ENCODE measurements around the gene C2CD2. TPM values are rescaled to one million over a fixed set of nuclear protein-coding genes. Genes with fewer than 3 reads are reported as not detected.

Gene C2CD2
- total and polyA plus RNA-seq, 10 of the 15 experiments (the other 5 are each of a cell fraction or from before 2014, with no cell fraction given): 2.2 to 30.9 (median 9.9) TPM

DNA sequence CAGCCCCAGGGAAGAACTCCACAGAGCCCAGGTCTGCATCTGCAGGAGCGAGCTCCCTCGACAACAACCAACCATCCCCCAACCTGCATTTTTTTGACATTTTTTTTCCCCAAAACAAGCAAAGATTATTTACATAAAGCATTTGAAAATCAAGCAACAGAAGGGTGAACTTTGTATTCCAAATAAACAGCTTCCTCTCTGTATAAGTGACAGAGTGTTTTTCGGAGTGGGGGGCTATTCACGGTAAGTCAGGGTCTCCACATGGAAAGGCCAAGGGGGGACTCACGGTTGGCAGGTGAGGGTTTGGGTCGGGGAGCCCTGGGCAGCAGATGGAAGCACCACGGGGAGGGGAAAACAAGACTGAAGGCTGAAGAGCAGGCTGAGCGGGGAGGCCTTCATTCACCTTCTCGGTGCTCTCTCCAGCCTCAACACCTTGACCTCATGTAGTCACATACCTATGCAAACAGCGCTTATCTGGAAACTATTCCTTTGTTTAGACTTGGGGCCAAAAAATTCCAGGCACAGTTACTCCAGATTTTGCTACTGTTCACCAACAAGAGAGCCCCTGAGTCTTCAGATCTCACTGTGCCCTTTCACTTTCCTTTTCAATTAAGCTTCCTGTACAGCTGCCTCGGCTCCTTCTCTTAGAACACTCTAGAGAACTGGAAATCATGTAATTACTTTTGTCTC is 27.6 kb downstream of the C2CD2 start:
- ChIA-PET SMC1A (ENCODE audit: uncharacterized antibody, unreplicated experiment) (interaction anchor here (0.6 to 5.3 kb wide), 20 partner anchors 11 to 251 kb away, joined by 3 to 51 read pairs (median 4); partner anchors contain the start of gene PRDM15), POLR2A (interaction anchor here (0.7 to 5.5 kb wide), 7 partner anchors 27 to 501 kb away, joined by 3 to 28 read pairs (median 4); partner anchors contain the start of gene PRDM15), RAD21 (ENCODE audit: unreplicated experiment) (interaction anchor here (0.7 to 2.9 kb wide), 16 partner anchors 26 to 194 kb away, joined by 3 to 11 read pairs (median 4); partner anchors contain the start of genes PRDM15 and ZBTB21), CTCF (interaction anchor here (0.6 to 4.9 kb wide), 13 partner anchors 9 to 219 kb away, joined by 3 to 15 read pairs (median 3); no protein-coding TSS in a partner anchor)
- in situ Hi-C loops (cut with MboI) (loop anchor here (5.0 kb wide), 1 partner anchor 76 kb away; no protein-coding TSS in a partner anchor), intact Hi-C loops (cut with micrococcal nuclease; ENCODE audit: unreplicated experiment) (loop anchor here (2.0 to 10.0 kb wide), 3 partner anchors 77 to 189 kb away; no protein-coding TSS in a partner anchor)
- FAIRE-seq (peak; percentile 93), ATAC-seq (peak; percentile 70), DNase-seq (ENCODE audit: low read depth, low spot score) (peak; percentile 68)
- H3K27me3 ChIP-seq (replicated peaks in 1 of 2; ENCODE audit: control insufficient read depth in 2 of 2, insufficient read depth in 2 of 2, low read length in 1 of 2): no peaks in the 10 kb centered on the region
- peak overlapping the region; percentile 86 for H2AFZ ChIP-seq (ENCODE audit: control insufficient read depth, low read depth, low read length)
- H4K20me1 ChIP-seq (ENCODE audit: control insufficient read depth, insufficient read depth): no peaks in the 10 kb centered on the region
- WGBS (ENCODE audit: insufficient coverage, insufficient replicate concordance, low lambda C conversion rate, missing lambda C conversion rate): under 1% methylated on average over 11 of the region's 11 CpGs
- peak overlapping the region; percentile 97 for H3K4me2 ChIP-seq (ENCODE audit: control insufficient read depth, insufficient read depth)
- H3K9me3 ChIP-seq (replicated peaks; ENCODE audit: control insufficient read depth, insufficient read depth, low read length): no peaks in the 10 kb centered on the region
- H3K36me3 ChIP-seq (ENCODE audit: control insufficient read depth in 2 of 2, insufficient read depth in 2 of 2, low read length in 1 of 2): no peaks in the 10 kb centered on the region
- BruUV-seq (replicated peaks): TSS peak; percentile 72
- H3K4me1 ChIP-seq (ENCODE audit: control insufficient read depth, insufficient read depth, low read length): peaks cover 68% of the 10 kb centered on the region
- H3K27ac ChIP-seq (ENCODE audit: control insufficient read depth, insufficient read depth): peak overlapping the region; percentile 99
- H3K79me2 ChIP-seq (ENCODE audit: control insufficient read depth, insufficient read depth, low read length): peaks cover 44% of the 10 kb centered on the region
- peak overlapping the region; percentile 81 for H3K4me3 ChIP-seq
- peak overlapping the region; percentile 96 for H3K9ac ChIP-seq (ENCODE audit: control insufficient read depth, insufficient read depth, low read length)
- TF ChIP-seq TARDBP (IDR thresholded peaks at IDR 0.05; ENCODE audit: borderline replicate concordance) (no peak), PRDM15 (CRISPR knock-in tag; IDR thresholded peaks at IDR 0.05) (no peak), CREB1 (IDR thresholded peaks at IDR 0.05; ENCODE audit: low read depth) (no peak), SMAD5 (IDR thresholded peaks at IDR 0.05; ENCODE audit: low read depth) (no peak), CHD2 (IDR thresholded peaks at IDR 0.05; ENCODE audit: borderline replicate concordance, low read depth, low read length) (no peak), POU2F2 (IDR thresholded peaks at IDR 0.05; ENCODE audit: borderline replicate concordance, low read depth, low read length) (0 out of 3 replicates have a peak, but pooled peaks have one; percentile 34), TAF1 (IDR thresholded peaks at IDR 0.05; ENCODE audit: borderline replicate concordance, low read depth, low read length) (0 out of 2 replicates have a peak, but pooled peaks have one; percentile 11), YBX1 (IDR thresholded peaks at IDR 0.05) (no peak), NR2F1 (conservative IDR thresholded peaks at IDR 0.05) (peak; percentile 59), PBX3 (IDR thresholded peaks at IDR 0.05; ENCODE audit: insufficient replicate concordance, low read depth, low read length) (no peak), FOXM1 (IDR thresholded peaks at IDR 0.05; ENCODE audit: low read depth, low read length) (no peak), SKIL (IDR thresholded peaks at IDR 0.05; ENCODE audit: low read depth, poor library complexity, severe bottlenecking) (no peak), TCF3 (IDR thresholded peaks at IDR 0.05; ENCODE audit: borderline replicate concordance, insufficient read depth, low read depth, low read length) (0 out of 2 replicates have a peak, but pooled peaks have one; percentile 35), ZNF217 (IDR thresholded peaks at IDR 0.05) (no peak), LARP7 (IDR thresholded peaks at IDR 0.05) (no peak), HDGF (IDR thresholded peaks at IDR 0.05) (0 out of 2 replicates have a peak, but pooled peaks have one; percentile 61), ZNF207 (IDR thresholded peaks at IDR 0.05; ENCODE audit: borderline replicate concordance) (peak; percentile 30; the same call in 1 of the 2 replicates)

All from GM12878 (cell line).